ENCODE data around the gene ATXN7L2.

The ATXN7L2 gene

GRCh38 chr1:109495738-109496137, 12.0 kb downstream of the ATXN7L2 start:
- Histone ChIP-seq H3K4me3 (ENCODE audit: low read length) (no peak overlapping the region), H3K36me3 (ENCODE audit: control insufficient read depth, insufficient read depth, low read length) (no peaks in the 10 kb centered on the region), H3K9me3 (ENCODE audit: control insufficient read depth, insufficient read depth, low read length) (no peaks in the 10 kb centered on the region), H3K27ac (ENCODE audit: low read length) (no peak overlapping the region), H3K27me3 (ENCODE audit: control insufficient read depth, insufficient read depth, low read length) (no peaks in the 10 kb centered on the region), H3K4me1 (ENCODE audit: control insufficient read depth, insufficient read depth, low read length) (peaks cover 3% of the 10 kb centered on the region; the same call in 1 of the 2 replicates)
- no peak for DNase-seq (ENCODE audit: low read depth, low spot score)
- no CpG with 5 or more reads among the region's 7 CpGs for WGBS (ENCODE audit: insufficient coverage, insufficient read length)

GRCh38 chr1:109497449-109498160, 13.9 kb downstream of the ATXN7L2 start:
- no peak for DNase-seq (ENCODE audit: low read depth, low spot score)
- H3K27me3 ChIP-seq (ENCODE audit: control insufficient read depth, insufficient read depth, low read length): no peaks in the 10 kb centered on the region
- no peaks in the 10 kb centered on the region for H3K9me3 ChIP-seq (ENCODE audit: control insufficient read depth, insufficient read depth, low read length)
- no peak overlapping the region for H3K4me3 ChIP-seq (ENCODE audit: low read length)
- no peaks in the 10 kb centered on the region for H3K36me3 ChIP-seq (ENCODE audit: control insufficient read depth, insufficient read depth, low read length)
- no peak overlapping the region for H3K27ac ChIP-seq (ENCODE audit: low read length)
- peaks cover 3% of the 10 kb centered on the region; the same call in 1 of the 2 replicates for H3K4me1 ChIP-seq (ENCODE audit: control insufficient read depth, insufficient read depth, low read length)
- no CpG with 5 or more reads among the region's 9 CpGs for WGBS (ENCODE audit: insufficient coverage, insufficient read length)

- no peaks in the 10 kb centered on the region for H3K36me3 ChIP-seq (ENCODE audit: control insufficient read depth, insufficient read depth, low read length)
- DNase-seq (ENCODE audit: low read depth, low spot score): no peak
These were observed 14.6 kb downstream of the ATXN7L2 start for GRCh38 chr1:109498161-109498801.

GRCh38 chr1:109499081-109499480, 15.4 kb downstream of the ATXN7L2 start:
- Histone ChIP-seq H3K4me1 (ENCODE audit: control insufficient read depth, insufficient read depth, low read length) (0 out of 2 replicates have a peak, but pooled peaks cover 3% of the 10 kb centered on the region), H3K27ac (ENCODE audit: low read length) (no peak overlapping the region), H3K9me3 (ENCODE audit: control insufficient read depth, insufficient read depth, low read length) (no peaks in the 10 kb centered on the region), H3K36me3 (ENCODE audit: control insufficient read depth, insufficient read depth, low read length) (no peaks in the 10 kb centered on the region), H3K27me3 (ENCODE audit: control insufficient read depth, insufficient read depth, low read length) (no peaks in the 10 kb centered on the region), H3K4me3 (ENCODE audit: low read length) (no peak overlapping the region)
- no peak for DNase-seq (ENCODE audit: low read depth, low spot score)
- whole genome bisulfite sequencing (ENCODE audit: insufficient coverage, insufficient read length): no CpG with 5 or more reads among the region's 7 CpGs

More at GRCh38 chr1:109498161-109498801, 14.6 kb downstream of the ATXN7L2 start:
- Histone ChIP-seq H3K27me3 (ENCODE audit: control insufficient read depth, insufficient read depth, low read length) (no peaks in the 10 kb centered on the region), H3K27ac (ENCODE audit: low read length) (no peak overlapping the region), H3K9me3 (ENCODE audit: control insufficient read depth, insufficient read depth, low read length) (no peaks in the 10 kb centered on the region), H3K4me3 (ENCODE audit: low read length) (no peak overlapping the region), H3K4me1 (ENCODE audit: control insufficient read depth, insufficient read depth, low read length) (peaks cover 3% of the 10 kb centered on the region; the same call in 1 of the 2 replicates)
- no CpG with 5 or more reads among the region's 12 CpGs for WGBS (ENCODE audit: insufficient coverage, insufficient read length)

GRCh38 chr1:109499661-109500536, 16.2 kb downstream of the ATXN7L2 start:
- no peak overlapping the region for H3K27ac ChIP-seq (ENCODE audit: low read length)
- no peaks in the 10 kb centered on the region for H3K27me3 ChIP-seq (ENCODE audit: control insufficient read depth, insufficient read depth, low read length)
- 0 out of 2 replicates have a peak, but pooled peaks cover 3% of the 10 kb centered on the region for H3K4me1 ChIP-seq (ENCODE audit: control insufficient read depth, insufficient read depth, low read length)
- no peaks in the 10 kb centered on the region for H3K36me3 ChIP-seq (ENCODE audit: control insufficient read depth, insufficient read depth, low read length)
- DNase-seq (ENCODE audit: low read depth, low spot score): no peak
- no peaks in the 10 kb centered on the region for H3K9me3 ChIP-seq (ENCODE audit: control insufficient read depth, insufficient read depth, low read length)
- WGBS (ENCODE audit: insufficient coverage, insufficient read length): no CpG with 5 or more reads among the region's 4 CpGs
- H3K4me3 ChIP-seq (ENCODE audit: low read length): no peak overlapping the region

- no peak for DNase-seq (ENCODE audit: low read depth, low spot score)
These were observed 17.3 kb downstream of the ATXN7L2 start for GRCh38 chr1:109500941-109501381.

GRCh38 chr1:109501644-109502363, 18.1 kb downstream of the ATXN7L2 start:
- H3K36me3 ChIP-seq (ENCODE audit: control insufficient read depth, insufficient read depth, low read length): no peaks in the 10 kb centered on the region
- H3K4me1 ChIP-seq (ENCODE audit: control insufficient read depth, insufficient read depth, low read length): 0 out of 2 replicates have a peak, but pooled peaks cover 3% of the 10 kb centered on the region
- H3K27me3 ChIP-seq (ENCODE audit: control insufficient read depth, insufficient read depth, low read length): no peaks in the 10 kb centered on the region
- DNase-seq (ENCODE audit: low read depth, low spot score): no peak
- no peak overlapping the region for H3K4me3 ChIP-seq (ENCODE audit: low read length)
- no CpG with 5 or more reads among the region's 5 CpGs for WGBS (ENCODE audit: insufficient coverage, insufficient read length)
- H3K9me3 ChIP-seq (ENCODE audit: control insufficient read depth, insufficient read depth, low read length): no peaks in the 10 kb centered on the region
- H3K27ac ChIP-seq (ENCODE audit: low read length): no peak overlapping the region

More at GRCh38 chr1:109500941-109501381, 17.3 kb downstream of the ATXN7L2 start:
- Histone ChIP-seq H3K36me3 (ENCODE audit: control insufficient read depth, insufficient read depth, low read length) (no peaks in the 10 kb centered on the region), H3K27me3 (ENCODE audit: control insufficient read depth, insufficient read depth, low read length) (no peaks in the 10 kb centered on the region), H3K4me3 (ENCODE audit: low read length) (no peak overlapping the region), H3K9me3 (ENCODE audit: control insufficient read depth, insufficient read depth, low read length) (no peaks in the 10 kb centered on the region), H3K27ac (ENCODE audit: low read length) (no peak overlapping the region), H3K4me1 (ENCODE audit: control insufficient read depth, insufficient read depth, low read length) (0 out of 2 replicates have a peak, but pooled peaks cover 3% of the 10 kb centered on the region)
- WGBS (ENCODE audit: insufficient coverage, insufficient read length): no CpG with 5 or more reads among the region's 5 CpGs

- no peaks in the 10 kb centered on the region for H3K36me3 ChIP-seq (ENCODE audit: control insufficient read depth, insufficient read depth, low read length)
- H3K9me3 ChIP-seq (ENCODE audit: control insufficient read depth, insufficient read depth, low read length): no peaks in the 10 kb centered on the region
- no peaks in the 10 kb centered on the region for H3K27me3 ChIP-seq (ENCODE audit: control insufficient read depth, insufficient read depth, low read length)
- H3K4me3 ChIP-seq (ENCODE audit: low read length): no peak overlapping the region
- H3K27ac ChIP-seq (ENCODE audit: low read length): no peak overlapping the region
- no peak for DNase-seq (ENCODE audit: low read depth, low spot score)
- no CpG with 5 or more reads among the region's 3 CpGs for WGBS (ENCODE audit: insufficient coverage, insufficient read length)
- H3K4me1 ChIP-seq (ENCODE audit: control insufficient read depth, insufficient read depth, low read length): 0 out of 2 replicates have a peak, but pooled peaks cover 3% of the 10 kb centered on the region
These were observed 18.7 kb downstream of the ATXN7L2 start for GRCh38 chr1:109502364-109502851.

GRCh38 chr1:109503935-109504334, 20.2 kb downstream of the ATXN7L2 start:
- Histone ChIP-seq H3K27me3 (ENCODE audit: control insufficient read depth, insufficient read depth, low read length) (no peaks in the 10 kb centered on the region; the same call in 1 of the 2 replicates), H3K9me3 (ENCODE audit: control insufficient read depth, insufficient read depth, low read length) (no peaks in the 10 kb centered on the region), H3K4me1 (ENCODE audit: control insufficient read depth, insufficient read depth, low read length) (peaks cover under 1% of the 10 kb centered on the region; the same call in 1 of the 2 replicates), H3K36me3 (ENCODE audit: control insufficient read depth, insufficient read depth, low read length) (no peaks in the 10 kb centered on the region; the same call in 1 of the 2 replicates), H3K27ac (ENCODE audit: low read length) (no peak overlapping the region), H3K4me3 (ENCODE audit: low read length) (no peak overlapping the region)
- no peak for DNase-seq (ENCODE audit: low read depth, low spot score)
- no CpG with 5 or more reads among the region's 5 CpGs for WGBS (ENCODE audit: insufficient coverage, insufficient read length)
